ENCODE measurements around the gene SETD3. TPM values are rescaled to one million over a fixed set of nuclear protein-coding genes. Genes with fewer than 3 reads are reported as not detected.

SETD3 gene
- total RNA-seq, 5 donors from 2014 or later (not counting 1 experiment from before 2014, with no cell fraction given): 47.7 to 64.6 (median 52.4) TPM

GRCh38 chr14:99524804-99525698, 44.4 kb upstream of the SETD3 start:
- H3K4me3 Mint-ChIP-seq: peak overlapping the region; percentile 46 to 78 (median 62)
- peak; percentile 68 to 84 (median 81) for ATAC-seq (replicated peaks in 1 of 4)
- peak in 17 of 35 experiments; percentile 5 to 46 (median 20) for DNase-seq
- H3K4me1 ChIP-seq (ENCODE audit: control insufficient read depth in 1 of 2, extremely low read depth in 1 of 2, insufficient read depth in 2 of 2, low read length in 2 of 2): peaks cover 9 to 20% of the 10 kb centered on the region in 2 experiments
- CTCF ChIA-PET: interaction anchor here in 1 of 2 donors (0.7 kb wide), 1 partner anchor 371 kb away, joined by 3 read pairs; no protein-coding TSS in a partner anchor
- H3K27me3 ChIP-seq (replicated peaks in 1 of 2; ENCODE audit: control insufficient read depth in 2 of 2, extremely low read depth in 1 of 2, insufficient read depth in 2 of 2, low read length in 1 of 2): peaks cover 0 to 2% of the 10 kb centered on the region in 2 experiments
- no peaks in the 10 kb centered on the region for H3K9me3 Mint-ChIP-seq
- H3K36me3 Mint-ChIP-seq: no peaks in the 10 kb centered on the region
- peak overlapping the region in 1 of 2 donors; percentile 19 for H3K4me3 ChIP-seq (ENCODE audit: control insufficient read depth in 1 of 2, extremely low read depth in 1 of 2, low read length in 1 of 2)
- H3K27ac ChIP-seq (ENCODE audit: low read length): peak overlapping the region; percentile 57
- WGBS (ENCODE audit: insufficient coverage): 62% methylated on average over 13 of the region's 17 CpGs
- peaks cover 14 to 23% (median 17%) of the 10 kb centered on the region in 3 donors for H3K4me1 Mint-ChIP-seq
- H3K36me3 ChIP-seq (ENCODE audit: control insufficient read depth in 2 of 2, extremely low read depth in 1 of 2, insufficient read depth in 1 of 2, low read length in 1 of 2): no peaks in the 10 kb centered on the region
- peak overlapping the region; percentile 88 to 97 for H3K27ac Mint-ChIP-seq
- H3K9me3 ChIP-seq: no peaks in the 10 kb centered on the region
- no peaks in the 10 kb centered on the region for H3K27me3 Mint-ChIP-seq
- POLR2A ChIA-PET: no interaction called here

- Histone ChIP-seq H3K27ac (ENCODE audit: low read length) (no peak overlapping the region), H3K9me3 (no peaks in the 10 kb centered on the region), H3K36me3 (ENCODE audit: control insufficient read depth in 2 of 2, extremely low read depth in 1 of 2, insufficient read depth in 1 of 2, low read length in 1 of 2) (no peaks in the 10 kb centered on the region), H3K27me3 (replicated peaks in 1 of 2; ENCODE audit: control insufficient read depth in 2 of 2, extremely low read depth in 1 of 2, insufficient read depth in 2 of 2, low read length in 1 of 2) (peaks cover 0 to 2% of the 10 kb centered on the region in 2 experiments), H3K4me1 (ENCODE audit: control insufficient read depth in 1 of 2, extremely low read depth in 1 of 2, insufficient read depth in 2 of 2, low read length in 2 of 2) (peaks cover 9 to 20% of the 10 kb centered on the region in 2 experiments), H3K4me3 (ENCODE audit: control insufficient read depth in 1 of 2, extremely low read depth in 1 of 2, low read length in 1 of 2) (no peak overlapping the region)
- no peaks in the 10 kb centered on the region for H3K9me3 Mint-ChIP-seq
- no peaks in the 10 kb centered on the region for H3K36me3 Mint-ChIP-seq
- no peaks in the 10 kb centered on the region for H3K27me3 Mint-ChIP-seq
- WGBS (ENCODE audit: insufficient coverage): 93% methylated on average over 6 of the region's 16 CpGs
- peak overlapping the region in 1 of 3 donors; percentile 78 for H3K4me3 Mint-ChIP-seq
- H3K27ac Mint-ChIP-seq: peak overlapping the region in 1 of 2 donors; percentile 97
- H3K4me1 Mint-ChIP-seq: peaks cover 14 to 23% (median 17%) of the 10 kb centered on the region in 3 donors
- DNase-seq: no peak
- ChIA-PET CTCF (no interaction called here), POLR2A (no interaction called here)
- no peak for ATAC-seq (replicated peaks in 1 of 4)
These were observed 43.5 kb upstream of the SETD3 start for GRCh38 chr14:99524091-99524661.

- no peaks in the 10 kb centered on the region for H3K9me3 ChIP-seq
- DNase-seq (no peak), ATAC-seq (replicated peaks in 1 of 4) (no peak)
- H3K4me1 Mint-ChIP-seq: peaks cover 14 to 23% (median 17%) of the 10 kb centered on the region in 3 donors
- no peaks in the 10 kb centered on the region for H3K9me3 Mint-ChIP-seq
- POLR2A ChIA-PET: no interaction called here
- H3K27ac Mint-ChIP-seq: no peak overlapping the region
- H3K27me3 ChIP-seq (replicated peaks in 1 of 2; ENCODE audit: control insufficient read depth in 2 of 2, extremely low read depth in 1 of 2, insufficient read depth in 2 of 2, low read length in 1 of 2): peaks cover 0 to 2% of the 10 kb centered on the region in 2 experiments
- H3K36me3 ChIP-seq (ENCODE audit: control insufficient read depth in 2 of 2, extremely low read depth in 1 of 2, insufficient read depth in 1 of 2, low read length in 1 of 2): no peaks in the 10 kb centered on the region
- no peak overlapping the region for H3K27ac ChIP-seq (ENCODE audit: low read length)
- WGBS (ENCODE audit: insufficient coverage): 87% methylated on average over 5 of the region's 5 CpGs
- no peak overlapping the region for H3K4me3 Mint-ChIP-seq
- CTCF ChIA-PET: no interaction called here
- no peaks in the 10 kb centered on the region for H3K27me3 Mint-ChIP-seq
- no peak overlapping the region for H3K4me3 ChIP-seq (ENCODE audit: control insufficient read depth in 1 of 2, extremely low read depth in 1 of 2, low read length in 1 of 2)
- peaks cover 9 to 22% of the 10 kb centered on the region in 2 experiments for H3K4me1 ChIP-seq (ENCODE audit: control insufficient read depth in 1 of 2, extremely low read depth in 1 of 2, insufficient read depth in 2 of 2, low read length in 2 of 2)
- no peaks in the 10 kb centered on the region for H3K36me3 Mint-ChIP-seq
These were observed 43.0 kb upstream of the SETD3 start for GRCh38 chr14:99523704-99524055.

- Histone ChIP-seq H3K27me3 (replicated peaks in 1 of 2; ENCODE audit: control insufficient read depth in 2 of 2, extremely low read depth in 1 of 2, insufficient read depth in 2 of 2, low read length in 1 of 2) (peaks cover 0 to under 1% of the 10 kb centered on the region in 2 experiments), H3K4me1 (ENCODE audit: control insufficient read depth in 1 of 2, extremely low read depth in 1 of 2, insufficient read depth in 2 of 2, low read length in 2 of 2) (peaks cover 9 to 27% of the 10 kb centered on the region in 2 experiments), H3K9me3 (no peaks in the 10 kb centered on the region), H3K36me3 (ENCODE audit: control insufficient read depth in 2 of 2, extremely low read depth in 1 of 2, insufficient read depth in 1 of 2, low read length in 1 of 2) (no peaks in the 10 kb centered on the region), H3K27ac (ENCODE audit: low read length) (no peak overlapping the region), H3K4me3 (ENCODE audit: control insufficient read depth in 1 of 2, extremely low read depth in 1 of 2, low read length in 1 of 2) (no peak overlapping the region)
- ChIA-PET POLR2A (no interaction called here), CTCF (no interaction called here)
- Mint-ChIP-seq H3K27ac (no peak overlapping the region), H3K4me3 (no peak overlapping the region), H3K9me3 (no peaks in the 10 kb centered on the region), H3K27me3 (no peaks in the 10 kb centered on the region), H3K4me1 (peaks cover 14 to 23% (median 17%) of the 10 kb centered on the region in 3 donors), H3K36me3 (no peaks in the 10 kb centered on the region)
- 93% methylated on average over 6 of the region's 14 CpGs for WGBS (ENCODE audit: insufficient coverage)
- ATAC-seq (replicated peaks in 1 of 4) (no peak), DNase-seq (no peak)
These were observed 42.5 kb upstream of the SETD3 start for GRCh38 chr14:99522934-99523703.

GRCh38 chr14:99522457-99522891, 41.8 kb upstream of the SETD3 start:
- CTCF ChIA-PET: no interaction called here
- ATAC-seq (replicated peaks in 1 of 4) (no peak), DNase-seq (no peak)
- H3K27ac ChIP-seq (ENCODE audit: low read length): no peak overlapping the region
- H3K9me3 Mint-ChIP-seq: no peaks in the 10 kb centered on the region
- H3K27me3 ChIP-seq (replicated peaks in 1 of 2; ENCODE audit: control insufficient read depth in 2 of 2, extremely low read depth in 1 of 2, insufficient read depth in 2 of 2, low read length in 1 of 2): no peaks in the 10 kb centered on the region
- H3K4me3 Mint-ChIP-seq: no peak overlapping the region
- no peaks in the 10 kb centered on the region for H3K36me3 Mint-ChIP-seq
- 73% methylated on average over 10 of the region's 12 CpGs for WGBS (ENCODE audit: insufficient coverage)
- no peak overlapping the region for H3K27ac Mint-ChIP-seq
- H3K27me3 Mint-ChIP-seq: no peaks in the 10 kb centered on the region
- peaks cover 9 to 27% of the 10 kb centered on the region in 2 experiments for H3K4me1 ChIP-seq (ENCODE audit: control insufficient read depth in 1 of 2, extremely low read depth in 1 of 2, insufficient read depth in 2 of 2, low read length in 2 of 2)
- POLR2A ChIA-PET: no interaction called here
- no peaks in the 10 kb centered on the region for H3K36me3 ChIP-seq (ENCODE audit: control insufficient read depth in 2 of 2, extremely low read depth in 1 of 2, insufficient read depth in 1 of 2, low read length in 1 of 2)
- no peaks in the 10 kb centered on the region for H3K9me3 ChIP-seq
- no peak overlapping the region for H3K4me3 ChIP-seq (ENCODE audit: control insufficient read depth in 1 of 2, extremely low read depth in 1 of 2, low read length in 1 of 2)
- H3K4me1 Mint-ChIP-seq: peaks cover 14 to 23% (median 17%) of the 10 kb centered on the region in 3 donors

GRCh38 chr14:99522025-99522401, 41.4 kb upstream of the SETD3 start:
- 92% methylated on average over 11 of the region's 18 CpGs for WGBS (ENCODE audit: insufficient coverage)
- Histone ChIP-seq H3K4me1 (ENCODE audit: control insufficient read depth in 1 of 2, extremely low read depth in 1 of 2, insufficient read depth in 2 of 2, low read length in 2 of 2) (peaks cover 9 to 27% of the 10 kb centered on the region in 2 experiments), H3K27ac (ENCODE audit: low read length) (no peak overlapping the region), H3K27me3 (replicated peaks in 1 of 2; ENCODE audit: control insufficient read depth in 2 of 2, extremely low read depth in 1 of 2, insufficient read depth in 2 of 2, low read length in 1 of 2) (no peaks in the 10 kb centered on the region), H3K4me3 (ENCODE audit: control insufficient read depth in 1 of 2, extremely low read depth in 1 of 2, low read length in 1 of 2) (no peak overlapping the region), H3K9me3 (no peaks in the 10 kb centered on the region), H3K36me3 (ENCODE audit: control insufficient read depth in 2 of 2, extremely low read depth in 1 of 2, insufficient read depth in 1 of 2, low read length in 1 of 2) (no peaks in the 10 kb centered on the region)
- Mint-ChIP-seq H3K27ac (no peak overlapping the region), H3K4me3 (no peak overlapping the region), H3K36me3 (no peaks in the 10 kb centered on the region), H3K4me1 (peaks cover 14 to 20% (median 17%) of the 10 kb centered on the region in 3 donors), H3K9me3 (no peaks in the 10 kb centered on the region), H3K27me3 (no peaks in the 10 kb centered on the region)
- DNase-seq (no peak), ATAC-seq (replicated peaks in 1 of 4) (no peak)
- POLR2A ChIA-PET: no interaction called here
- CTCF ChIA-PET: no interaction called here
